Endothelial cell (in vitro differentiated cells): ENCODE data around the gene ALDH1A1. TPM values are rescaled to one million over a fixed set of nuclear protein-coding genes. Genes with fewer than 3 reads are reported as not detected.

ENCODE experiments used
- DNase-seq: peaks from one replicate; pipeline ENCODE4 v3.0.0; 2021; ENCODE audit warnings: low spot score
- H3K27ac Mint-ChIP-seq: one replicate; pipeline ENCODE4 v1.8.0; 2021; ENCODE audit warnings: mixed read lengths, inconsistent platforms; ENCODE audit not compliant: unreplicated experiment
- H3K27me3 Mint-ChIP-seq: one replicate; pipeline ENCODE4 v1.8.0; 2021; ENCODE audit warnings: mild to moderate bottlenecking, moderate library complexity, mixed read lengths, inconsistent platforms; ENCODE audit not compliant: unreplicated experiment
- H3K36me3 Mint-ChIP-seq: one replicate; pipeline ENCODE4 v1.8.0; 2021; ENCODE audit warnings: mild to moderate bottlenecking, low read depth, mixed read lengths, inconsistent platforms; ENCODE audit not compliant: unreplicated experiment
- H3K4me1 Mint-ChIP-seq: one replicate; pipeline ENCODE4 v1.8.0; 2021; ENCODE audit warnings: mild to moderate bottlenecking, mixed read lengths, inconsistent platforms; ENCODE audit not compliant: unreplicated experiment
- H3K4me3 Mint-ChIP-seq: one replicate; pipeline ENCODE4 v1.8.0; 2021; ENCODE audit warnings: mild to moderate bottlenecking, mixed read lengths, inconsistent platforms; ENCODE audit not compliant: unreplicated experiment
- H3K9me3 Mint-ChIP-seq: one replicate; pipeline ENCODE4 v1.8.0; 2021; ENCODE audit warnings: mixed read lengths, inconsistent platforms; ENCODE audit not compliant: unreplicated experiment
- CTCF ChIP-seq: fragments of 200-600 bp; sonication (generic); IDR thresholded peaks from one replicate; pipeline ENCODE4 v1.5.0; 2021; ENCODE audit warnings: antibody characterized with exemption; ENCODE audit not compliant: unreplicated experiment
- total RNA-seq: library from RNA; stranded (reverse); fragmentation: NEBNext Ultra II Directional; extraction: Animal tissue kit (Norgen Biotek cat#: 25700); gene quantifications from one replicate; pipeline ENCODE4 v1.2.1, GENCODE V29; 2021; ENCODE audit not compliant: unreplicated experiment

ALDH1A1 gene
- total RNA-seq, 1 donor from 2014 or later = 7.0 TPM

DNA sequence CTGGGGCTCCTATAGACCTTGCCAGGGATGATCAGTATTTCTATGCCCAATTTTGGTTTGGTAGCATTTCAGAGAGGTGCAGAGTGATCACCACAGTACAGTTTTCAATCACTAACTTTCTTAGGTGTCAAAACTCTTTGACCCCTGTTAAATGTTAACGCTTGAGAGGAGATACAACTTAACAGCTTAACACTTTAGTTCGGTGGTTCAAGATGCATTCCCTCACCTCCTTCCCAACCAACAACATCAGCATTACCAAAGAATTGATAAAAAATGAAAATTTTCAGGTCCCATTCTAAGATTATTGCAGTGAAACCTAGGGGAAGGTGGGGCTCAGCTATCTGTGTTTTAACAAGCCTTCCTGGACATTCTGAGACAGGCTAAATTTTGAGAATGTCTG is 16.2 kb downstream of the ALDH1A1 start:
- TF ChIP-seq CTCF = no peak
- no peak for DNase-seq
- Mint-ChIP-seq H3K27ac (no peak overlapping the region), H3K36me3 (no peaks in the 10 kb centered on the region), H3K4me1 (no peaks in the 10 kb centered on the region), H3K4me3 (no peak overlapping the region), H3K9me3 (no peaks in the 10 kb centered on the region), H3K27me3 (no peaks in the 10 kb centered on the region)

- no peaks in the 10 kb centered on the region for H3K4me1 Mint-ChIP-seq
- H3K27ac Mint-ChIP-seq = no peak overlapping the region
- no peaks in the 10 kb centered on the region for H3K27me3 Mint-ChIP-seq
- no peak for DNase-seq
- H3K4me3 Mint-ChIP-seq = no peak overlapping the region
- H3K9me3 Mint-ChIP-seq = no peaks in the 10 kb centered on the region
- H3K36me3 Mint-ChIP-seq = no peaks in the 10 kb centered on the region
- no peak for TF ChIP-seq CTCF
Measured at GRCh38 chr9:72936266-72936665, 16.6 kb downstream of the ALDH1A1 start.

- Mint-ChIP-seq H3K9me3 (no peaks in the 10 kb centered on the region), H3K27ac (no peak overlapping the region), H3K4me3 (no peak overlapping the region), H3K36me3 (no peaks in the 10 kb centered on the region), H3K4me1 (no peaks in the 10 kb centered on the region), H3K27me3 (no peaks in the 10 kb centered on the region)
- no peak for TF ChIP-seq CTCF
- DNase-seq = no peak
Measured at GRCh38 chr9:72935595-72935994, 17.3 kb downstream of the ALDH1A1 start.

DNA sequence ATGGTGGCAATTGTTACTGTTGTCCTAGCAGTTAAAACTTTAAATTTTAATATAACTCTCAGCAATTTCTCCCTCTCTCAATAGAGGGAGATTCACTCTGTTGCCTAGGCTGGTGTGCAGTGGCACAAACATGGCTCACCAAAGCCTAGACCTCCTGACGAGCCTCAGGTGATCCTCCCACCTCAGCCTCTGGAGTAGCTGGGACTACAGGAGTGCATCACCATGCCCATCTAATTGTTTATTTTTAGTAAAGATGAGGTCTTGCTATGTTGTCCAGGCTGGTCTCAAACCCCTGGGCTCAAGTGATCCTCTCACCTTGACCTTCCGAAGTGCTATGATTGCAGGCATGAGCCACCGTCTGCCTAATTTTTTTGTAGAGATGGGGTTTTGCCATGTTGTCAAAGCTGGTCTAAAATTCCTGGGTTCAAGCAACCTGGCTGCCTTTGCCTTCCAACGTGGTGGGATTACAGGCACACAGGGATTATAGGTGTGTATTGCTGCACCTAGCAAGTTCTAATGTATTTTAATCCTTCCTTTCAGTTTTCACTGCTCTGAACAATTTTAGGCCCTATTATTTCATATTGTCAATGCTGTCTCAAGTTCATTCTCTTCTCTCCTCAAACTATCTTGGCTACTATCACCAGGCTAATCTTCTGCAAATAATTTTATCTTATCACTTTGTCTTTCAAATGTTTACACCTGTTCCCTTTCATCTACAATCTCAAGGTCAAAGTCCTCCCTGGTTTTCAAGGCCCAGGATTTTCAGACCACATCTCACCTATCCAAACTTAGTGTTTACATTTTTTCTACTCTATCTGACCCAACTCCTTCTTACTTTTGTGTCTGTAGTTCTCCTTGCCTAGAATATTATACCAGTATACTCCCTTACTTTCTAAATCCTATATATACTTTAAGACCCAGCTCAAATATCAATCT is 18.9 kb downstream of the ALDH1A1 start:
- DNase-seq = no peak
- Mint-ChIP-seq H3K4me3 (no peak overlapping the region), H3K4me1 (no peaks in the 10 kb centered on the region), H3K27me3 (no peaks in the 10 kb centered on the region), H3K36me3 (no peaks in the 10 kb centered on the region), H3K27ac (no peak overlapping the region), H3K9me3 (no peaks in the 10 kb centered on the region)
- no peak for TF ChIP-seq CTCF

GRCh38 chr9:72932619-72933018 is 20.2 kb downstream of the ALDH1A1 start:
- H3K27me3 Mint-ChIP-seq = no peaks in the 10 kb centered on the region
- H3K9me3 Mint-ChIP-seq = no peaks in the 10 kb centered on the region
- H3K27ac Mint-ChIP-seq = no peak overlapping the region
- H3K4me3 Mint-ChIP-seq = no peak overlapping the region
- TF ChIP-seq CTCF = no peak
- no peaks in the 10 kb centered on the region for H3K4me1 Mint-ChIP-seq
- no peak for DNase-seq
- H3K36me3 Mint-ChIP-seq = no peaks in the 10 kb centered on the region
